Osteocyte (in vitro differentiated cells): ENCODE data around the gene RCN2. TPM values are rescaled to one million over a fixed set of nuclear protein-coding genes. Genes with fewer than 3 reads are reported as not detected.

Experiments used
- DNase-seq: peaks from one replicate; pipeline ENCODE4 v3.0.0; 2021; ENCODE audit warnings: mixed read lengths; ENCODE audit not compliant: unreplicated experiment; ENCODE audit errors: extremely low spot score
- H3K27ac Mint-ChIP-seq: one replicate; pipeline ENCODE4 v1.8.0; 2021; ENCODE audit warnings: mild to moderate bottlenecking, mixed read lengths; ENCODE audit not compliant: unreplicated experiment
- H3K27me3 Mint-ChIP-seq: one replicate; pipeline ENCODE4 v1.8.0; 2021; ENCODE audit warnings: mixed read lengths; ENCODE audit not compliant: unreplicated experiment
- H3K36me3 Mint-ChIP-seq: one replicate; pipeline ENCODE4 v1.8.0; 2021; ENCODE audit warnings: mixed read lengths; ENCODE audit not compliant: unreplicated experiment
- H3K4me1 Mint-ChIP-seq: one replicate; pipeline ENCODE4 v1.8.0; 2021; ENCODE audit warnings: mixed read lengths; ENCODE audit not compliant: unreplicated experiment
- H3K4me3 Mint-ChIP-seq: one replicate; pipeline ENCODE4 v1.8.0; 2021; ENCODE audit warnings: mild to moderate bottlenecking, moderate library complexity, mixed read lengths; ENCODE audit not compliant: unreplicated experiment
- H3K9me3 Mint-ChIP-seq: one replicate; pipeline ENCODE4 v1.8.0; 2021; ENCODE audit warnings: mixed read lengths; ENCODE audit not compliant: unreplicated experiment
- total RNA-seq: library from RNA; stranded (reverse); gene quantifications from 2 replicates; pipeline ENCODE4 v1.2.1, GENCODE V29; 2021
- TF ChIP-seq, protein P1 (sequence below): fragments of 200-600 bp; sonication (generic); IDR thresholded peaks from 2 replicates; pipeline ENCODE4 v1.5.0; 2021; ENCODE audit warnings: antibody characterized with exemption, mild to moderate bottlenecking, moderate library complexity

The RCN2 gene
- total RNA-seq, 1 donor from 2014 or later: 81.3 TPM

DNA sequence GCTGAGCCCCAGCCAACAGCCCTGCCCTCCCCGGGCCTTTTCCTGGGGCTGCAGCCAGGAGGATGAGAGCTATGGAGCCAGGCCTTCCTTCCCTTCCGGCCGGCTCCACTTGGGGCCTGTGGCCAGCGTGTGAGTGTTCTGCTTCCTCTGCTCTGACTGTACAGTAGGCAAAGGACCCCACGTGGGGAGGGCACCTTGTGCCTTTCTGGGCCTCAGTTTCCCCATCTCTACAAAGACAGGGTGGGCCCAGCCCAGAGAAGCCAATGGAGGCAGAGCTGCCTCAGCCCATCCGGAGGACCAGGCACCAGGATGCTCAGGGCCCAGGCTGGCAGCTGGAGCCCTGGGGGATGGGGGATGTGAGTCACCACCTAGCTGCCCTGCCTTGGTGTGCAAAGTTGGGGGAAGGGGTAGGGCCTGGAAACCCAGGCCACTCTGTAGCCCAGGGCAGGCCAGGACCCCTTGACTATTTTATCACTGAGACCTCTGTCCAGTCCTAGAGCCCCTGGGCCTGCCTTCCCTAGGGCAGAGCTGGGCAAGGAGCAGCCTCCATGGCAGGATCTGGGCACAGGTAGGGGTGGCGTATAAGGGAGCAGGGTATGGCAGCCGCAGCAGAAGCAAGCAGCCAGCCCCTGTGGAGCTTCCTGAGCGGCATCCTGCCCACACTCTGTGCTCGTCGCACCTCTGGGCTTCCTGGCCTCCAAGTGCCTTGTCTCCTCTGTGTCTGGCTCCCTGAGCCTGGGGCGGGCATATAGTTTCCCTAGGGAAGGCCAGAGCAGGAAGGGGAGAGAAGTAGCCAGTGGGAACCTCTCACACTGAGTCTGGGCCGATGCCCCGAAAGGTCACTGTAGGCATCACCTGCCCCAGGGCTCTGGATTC lies 65.2 kb downstream of the RCN2 start:
- Mint-ChIP-seq H3K36me3 (no peaks in the 10 kb centered on the region), H3K27ac (no peak overlapping the region), H3K4me1 (no peaks in the 10 kb centered on the region), H3K9me3 (no peaks in the 10 kb centered on the region), H3K4me3 (no peak overlapping the region), H3K27me3 (no peaks in the 10 kb centered on the region)
- TF ChIP-seq, protein P1, sequence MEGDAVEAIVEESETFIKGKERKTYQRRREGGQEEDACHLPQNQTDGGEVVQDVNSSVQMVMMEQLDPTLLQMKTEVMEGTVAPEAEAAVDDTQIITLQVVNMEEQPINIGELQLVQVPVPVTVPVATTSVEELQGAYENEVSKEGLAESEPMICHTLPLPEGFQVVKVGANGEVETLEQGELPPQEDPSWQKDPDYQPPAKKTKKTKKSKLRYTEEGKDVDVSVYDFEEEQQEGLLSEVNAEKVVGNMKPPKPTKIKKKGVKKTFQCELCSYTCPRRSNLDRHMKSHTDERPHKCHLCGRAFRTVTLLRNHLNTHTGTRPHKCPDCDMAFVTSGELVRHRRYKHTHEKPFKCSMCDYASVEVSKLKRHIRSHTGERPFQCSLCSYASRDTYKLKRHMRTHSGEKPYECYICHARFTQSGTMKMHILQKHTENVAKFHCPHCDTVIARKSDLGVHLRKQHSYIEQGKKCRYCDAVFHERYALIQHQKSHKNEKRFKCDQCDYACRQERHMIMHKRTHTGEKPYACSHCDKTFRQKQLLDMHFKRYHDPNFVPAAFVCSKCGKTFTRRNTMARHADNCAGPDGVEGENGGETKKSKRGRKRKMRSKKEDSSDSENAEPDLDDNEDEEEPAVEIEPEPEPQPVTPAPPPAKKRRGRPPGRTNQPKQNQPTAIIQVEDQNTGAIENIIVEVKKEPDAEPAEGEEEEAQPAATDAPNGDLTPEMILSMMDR: no peak
- no peak for DNase-seq

DNA sequence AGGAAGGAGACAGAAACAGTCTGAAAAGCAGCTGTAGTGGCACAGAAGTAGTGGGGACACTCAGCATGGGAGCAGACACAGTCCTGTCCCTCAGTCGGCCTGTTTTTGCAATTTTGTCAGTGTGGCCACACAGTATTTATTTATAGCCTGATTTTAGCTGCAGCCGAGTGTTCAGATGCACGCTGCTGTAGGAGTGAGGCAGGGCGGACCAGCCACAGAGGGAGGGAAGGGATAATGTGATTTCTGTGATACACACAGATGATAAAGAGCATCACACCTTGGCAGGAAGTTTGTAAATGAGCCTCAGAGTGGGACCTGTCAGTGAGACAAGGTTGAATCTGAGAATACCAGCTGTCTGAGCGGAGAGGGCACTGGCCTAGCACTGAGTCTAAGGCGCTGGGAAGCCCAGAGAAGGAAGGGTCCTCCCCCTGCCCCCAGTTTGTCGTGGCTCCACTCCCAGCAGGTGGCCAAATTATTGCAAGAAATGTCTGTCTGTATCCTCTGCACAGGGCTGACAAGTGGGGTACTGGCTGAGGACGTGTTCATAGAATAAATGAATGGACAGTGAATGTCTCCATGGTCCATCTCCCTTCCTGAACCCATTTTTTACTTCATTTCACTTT lies 67.2 kb downstream of the RCN2 start:
- TF ChIP-seq, protein P1: no peak
- Mint-ChIP-seq H3K36me3 (no peaks in the 10 kb centered on the region), H3K27ac (no peak overlapping the region), H3K4me1 (no peaks in the 10 kb centered on the region), H3K4me3 (no peak overlapping the region), H3K9me3 (no peaks in the 10 kb centered on the region), H3K27me3 (peaks cover 3% of the 10 kb centered on the region)
- no peak for DNase-seq

DNA sequence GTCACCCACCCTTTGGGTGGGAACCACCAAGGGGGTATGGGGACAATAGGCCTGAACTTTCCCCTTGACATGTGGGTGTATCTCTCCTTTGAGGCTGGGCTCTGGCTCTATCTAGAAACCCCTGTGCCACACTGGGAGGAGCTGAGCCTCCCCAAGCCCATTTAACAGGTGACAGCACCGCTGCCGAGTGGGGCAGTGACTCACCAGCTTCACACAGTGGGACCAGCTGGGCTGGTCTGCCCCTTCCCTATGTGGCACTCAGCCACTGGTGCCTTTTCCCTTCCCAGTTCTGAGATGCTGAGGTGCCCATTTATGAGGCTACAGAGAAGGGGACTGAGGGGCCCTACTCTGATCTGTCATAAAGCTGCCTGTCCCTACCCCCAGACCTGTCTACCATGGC lies 68.4 kb downstream of the RCN2 start:
- Mint-ChIP-seq H3K4me3 (no peak overlapping the region), H3K27me3 (peaks cover 10% of the 10 kb centered on the region), H3K4me1 (no peaks in the 10 kb centered on the region), H3K9me3 (no peaks in the 10 kb centered on the region), H3K27ac (no peak overlapping the region), H3K36me3 (peaks cover 3% of the 10 kb centered on the region)
- TF ChIP-seq, protein P1: no peak
- DNase-seq: no peak

DNA sequence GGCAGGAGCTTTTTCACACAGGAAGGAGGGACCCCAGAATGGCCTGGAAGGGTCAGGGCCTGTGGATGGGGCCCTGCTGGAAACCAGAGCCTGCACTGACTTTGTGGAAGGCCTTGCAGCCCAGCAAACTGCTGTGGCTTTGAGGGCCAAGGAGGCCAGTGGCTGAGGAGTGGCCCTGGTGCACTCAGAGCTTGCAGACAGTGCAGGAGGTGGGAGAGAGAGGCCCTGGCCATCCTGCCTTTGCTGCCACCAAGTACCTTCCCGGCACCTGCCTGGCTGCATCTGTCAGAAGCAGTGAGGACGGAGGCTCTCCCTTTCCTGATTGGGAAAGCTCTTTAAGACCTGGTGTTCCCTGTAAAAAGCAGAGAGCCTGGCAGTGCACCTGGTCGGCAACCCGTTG lies 69.8 kb downstream of the RCN2 start:
- H3K4me1 Mint-ChIP-seq: no peaks in the 10 kb centered on the region
- no peaks in the 10 kb centered on the region for H3K9me3 Mint-ChIP-seq

DNA sequence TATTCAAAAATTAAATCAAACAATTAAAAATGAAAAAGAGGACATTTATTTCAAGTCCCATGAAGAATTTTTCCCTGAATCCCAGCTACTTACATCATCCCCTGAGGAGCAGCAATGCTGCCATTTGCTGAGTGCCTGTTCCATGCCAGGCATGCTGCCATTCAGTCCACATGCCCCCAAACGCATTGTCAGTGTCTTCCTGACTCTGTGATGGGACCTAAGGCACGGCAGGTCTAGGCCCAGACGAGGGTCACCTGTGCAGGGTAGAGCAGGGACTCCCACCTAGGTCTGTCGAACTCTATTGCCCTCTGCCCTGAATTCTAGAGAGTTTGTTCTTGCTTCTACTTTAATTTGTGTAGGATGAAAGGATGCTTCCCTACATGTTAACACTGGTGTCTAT lies 70.4 kb downstream of the RCN2 start:
- Mint-ChIP-seq H3K27me3 (peaks cover 26% of the 10 kb centered on the region), H3K36me3 (peaks cover 3% of the 10 kb centered on the region), H3K27ac (no peak overlapping the region), H3K4me3 (no peak overlapping the region), H3K4me1 (no peaks in the 10 kb centered on the region), H3K9me3 (no peaks in the 10 kb centered on the region)
- DNase-seq: no peak
- TF ChIP-seq, protein P1: no peak

More for the DNA sequence above, 69.8 kb downstream of the RCN2 start:
- Mint-ChIP-seq H3K4me3 (no peak overlapping the region), H3K27me3 (peaks cover 20% of the 10 kb centered on the region), H3K27ac (no peak overlapping the region), H3K36me3 (peaks cover 3% of the 10 kb centered on the region)
- DNase-seq: no peak
- TF ChIP-seq, protein P1: no peak
